B cell (primary cell): ENCODE results near the gene LALBA. TPM values are rescaled to one million over a fixed set of nuclear protein-coding genes. Genes with fewer than 3 reads are reported as not detected.

Source experiments
- ATAC-seq: fragments of 200-7000 bp; cut with Tn5 transposase; one replicate; pipeline ENCODE4 v1.10.0; 2021; ENCODE audit warnings: low read depth, mild to moderate bottlenecking, moderate number of reproducible peaks, moderate library complexity
- CTCF ChIA-PET: fragments of 350-600 bp; sonication (Branson Sonifier 250); formaldehyde crosslinking; loops from one replicate; lab custom pipeline; 2021; ENCODE audit warnings: antibody characterized with exemption, inconsistent platforms; lab: Charles Lee
- POLR2A ChIA-PET: fragments of 350-600 bp; sonication (Branson Sonifier 250); formaldehyde crosslinking; loops from one replicate; lab custom pipeline; 2021; ENCODE audit warnings: antibody characterized with exemption; lab: Charles Lee
- DNase-seq: peaks from one replicate; pipeline ENCODE4 v3.0.0; 2013
- H2AFZ ChIP-seq: 2 replicates; pipeline ENCODE4 v1.6.1; 2012; ENCODE audit warnings: mild to moderate bottlenecking, low read depth, low read length; ENCODE audit not compliant: insufficient read depth, poor library complexity, severe bottlenecking
- H3K27ac ChIP-seq, 2 donors: 1 replicate in 1 of 2; 2 replicates in 1 of 2; pipeline ENCODE4 v1.5.1; 2012 to 2013; ENCODE audit warnings: low read length in 2 of 2, mild to moderate bottlenecking in 2 of 2, moderate library complexity in 1 of 2
- H3K27me3 ChIP-seq, 4 experiments: fragments of 200-600 bp in 1 of 4; sonication (generic) in 1 of 4; replicated peaks in 1 of 4; 1 replicate in 2 of 4; 2 replicates in 2 of 4; pipeline versions ENCODE4 v1.6.1 to v1.7.0; 2013 to 2016; ENCODE audit warnings: low read length in 3 of 4, mild to moderate bottlenecking in 2 of 4, mixed read lengths in 1 of 4, moderate library complexity in 1 of 4; ENCODE audit not compliant: insufficient read depth in 4 of 4, control insufficient read depth in 3 of 4; ENCODE audit errors: control extremely low read depth in 1 of 4
- H3K36me3 ChIP-seq, 2 experiments: replicated peaks in 1 of 2; 1 replicate in 1 of 2; 2 replicates in 1 of 2; pipeline versions ENCODE4 v1.6.1 to v1.7.1; 2013; ENCODE audit warnings: low read length in 1 of 2; ENCODE audit not compliant: insufficient read depth in 2 of 2, control insufficient read depth in 1 of 2; ENCODE audit errors: control extremely low read depth in 1 of 2, extremely low read depth in 1 of 2
- H3K4me1 ChIP-seq, 2 donors: fragments of 200-600 bp in 1 of 2; sonication (generic) in 1 of 2; 1 replicate in 1 of 2; 2 replicates in 1 of 2; pipeline versions ENCODE4 v1.5.1 to v1.6.1; 2013 to 2017; ENCODE audit warnings: low read length in 2 of 2; ENCODE audit not compliant: control insufficient read depth in 2 of 2, insufficient read depth in 2 of 2
- H3K4me2 ChIP-seq: replicated peaks from 2 replicates; pipeline ENCODE3; 2012; ENCODE audit warnings: mild to moderate bottlenecking, low read depth, low read length; ENCODE audit not compliant: poor library complexity, severe bottlenecking
- H3K4me3 ChIP-seq, 5 experiments: fragments of 200-600 bp in 1 of 5; sonication (generic) in 1 of 5; 1 replicate in 3 of 5; 2 replicates in 2 of 5; pipeline versions ENCODE4 v1.5.1 to v1.7.0; 2011 to 2016; ENCODE audit warnings: low read length in 4 of 5, mild to moderate bottlenecking in 4 of 5, low read depth in 2 of 5, control low read depth in 1 of 5, moderate library complexity in 1 of 5; ENCODE audit not compliant: insufficient read depth in 1 of 5; ENCODE audit errors: control extremely low read depth in 1 of 5, extremely low read depth in 1 of 5
- H3K79me2 ChIP-seq: fragments of 200-600 bp; sonication (generic); one replicate; pipeline ENCODE4 v1.6.0; 2016; ENCODE audit warnings: low read length; ENCODE audit not compliant: control insufficient read depth, insufficient read depth
- H3K9ac ChIP-seq: fragments of 200-600 bp; sonication (generic); 2 replicates; pipeline ENCODE4 v1.6.1; 2017; ENCODE audit warnings: mild to moderate bottlenecking, low read length, moderate library complexity
- H3K9me3 ChIP-seq, 3 donors: one replicate each; pipeline versions ENCODE4 v1.6.1 to v1.7.1; 2013; ENCODE audit warnings: low read length in 2 of 3; ENCODE audit not compliant: control insufficient read depth in 2 of 3, insufficient read depth in 1 of 3; ENCODE audit errors: control extremely low read depth in 1 of 3
- H4K20me1 ChIP-seq: 2 replicates; pipeline ENCODE4 v1.6.0; 2012; ENCODE audit warnings: mild to moderate bottlenecking, low read length; ENCODE audit not compliant: insufficient read depth, control insufficient read depth, poor library complexity, severe bottlenecking
- H3K27ac Mint-ChIP-seq: one replicate; pipeline ENCODE4 v1.8.0; 2021; ENCODE audit warnings: mixed read lengths
- H3K27me3 Mint-ChIP-seq: one replicate; pipeline ENCODE4 v1.8.0; 2021; ENCODE audit warnings: mixed read lengths
- H3K4me1 Mint-ChIP-seq: one replicate; pipeline ENCODE4 v1.8.0; 2021; ENCODE audit warnings: mixed read lengths
- H3K4me3 Mint-ChIP-seq: one replicate; pipeline ENCODE4 v1.8.0; 2021; ENCODE audit warnings: mixed read lengths
- H3K9me3 Mint-ChIP-seq: one replicate; pipeline ENCODE4 v1.8.0; 2022; ENCODE audit warnings: mixed read lengths; ENCODE audit not compliant: insufficient read depth
- EZH2 ChIP-seq: IDR thresholded peaks from 2 replicates; pipeline ENCODE4 v1.6.1; 2012; ENCODE audit warnings: borderline replicate concordance, low read depth, mild to moderate bottlenecking, moderate library complexity, low read length; ENCODE audit not compliant: insufficient read depth, poor library complexity, severe bottlenecking
- WGBS: methylation state at CpG from one replicate; pipeline ENCODE4 v1.1.5; 2013; ENCODE audit warnings: missing lambda C conversion rate; ENCODE audit not compliant: insufficient coverage; 5-methylcytosine and 5-hydroxymethylcytosine counted together
- intact Hi-C: fragments of 100-400 bp; cut with micrococcal nuclease; formaldehyde crosslinking; loops from one replicate; pipeline ENCODE4 v1.10.0; 2022
- polyA plus RNA-seq: library from polyadenylated mRNA; depleted of rRNA; stranded (reverse); fragments of >200 nt; gene quantifications from 2 replicates; pipeline ENCODE4 v1.2.3, GENCODE V29; 2012
- total RNA-seq, 2 donors: library from RNA; stranded (reverse); fragments of 120-200 nt in 1 of 2; gene quantifications; 1 replicate in 1 of 2; 2 replicates in 1 of 2; pipeline versions ENCODE4 v1.2.3 to v1.2.4, GENCODE V29; 2013 to 2022
- TF ChIP-seq, protein P1 (sequence below): fragments of 200-600 bp; IDR thresholded peaks from one replicate; pipeline ENCODE4 v1.8.0; 2022; ENCODE audit warnings: antibody characterized with exemption, mild to moderate bottlenecking

Gene LALBA
- total and polyA plus RNA-seq, 2 donors (not counting 1 experiment from before 2014, with no cell fraction given), result not detected

DNA sequence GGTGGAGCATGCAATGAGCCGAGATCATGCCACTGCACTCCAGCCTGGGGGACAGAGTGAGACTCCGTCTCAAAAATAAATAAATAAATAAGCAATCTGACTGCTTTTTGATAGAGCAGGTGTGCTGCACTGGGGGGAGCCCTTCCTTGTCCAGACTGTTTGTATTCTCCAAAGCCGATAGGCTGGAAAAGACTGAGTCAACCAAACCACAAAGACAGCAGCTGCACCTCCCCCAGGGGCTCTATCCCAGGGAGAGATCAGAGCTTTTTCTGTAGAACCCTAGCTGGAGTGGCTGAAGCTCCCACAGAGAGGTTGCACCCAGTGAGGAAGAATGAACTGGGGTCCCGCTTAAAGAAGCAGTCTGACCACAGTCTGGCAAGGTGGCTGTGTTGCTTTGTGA, 45.8 kb upstream of the LALBA start:
- H3K27ac Mint-ChIP-seq, result no peak overlapping the region
- H3K27me3 ChIP-seq, result peaks cover 0 to 11% (median 5%) of the 10 kb centered on the region in 4 experiments
- H3K9ac ChIP-seq, result no peak overlapping the region
- TF ChIP-seq, protein P1, sequence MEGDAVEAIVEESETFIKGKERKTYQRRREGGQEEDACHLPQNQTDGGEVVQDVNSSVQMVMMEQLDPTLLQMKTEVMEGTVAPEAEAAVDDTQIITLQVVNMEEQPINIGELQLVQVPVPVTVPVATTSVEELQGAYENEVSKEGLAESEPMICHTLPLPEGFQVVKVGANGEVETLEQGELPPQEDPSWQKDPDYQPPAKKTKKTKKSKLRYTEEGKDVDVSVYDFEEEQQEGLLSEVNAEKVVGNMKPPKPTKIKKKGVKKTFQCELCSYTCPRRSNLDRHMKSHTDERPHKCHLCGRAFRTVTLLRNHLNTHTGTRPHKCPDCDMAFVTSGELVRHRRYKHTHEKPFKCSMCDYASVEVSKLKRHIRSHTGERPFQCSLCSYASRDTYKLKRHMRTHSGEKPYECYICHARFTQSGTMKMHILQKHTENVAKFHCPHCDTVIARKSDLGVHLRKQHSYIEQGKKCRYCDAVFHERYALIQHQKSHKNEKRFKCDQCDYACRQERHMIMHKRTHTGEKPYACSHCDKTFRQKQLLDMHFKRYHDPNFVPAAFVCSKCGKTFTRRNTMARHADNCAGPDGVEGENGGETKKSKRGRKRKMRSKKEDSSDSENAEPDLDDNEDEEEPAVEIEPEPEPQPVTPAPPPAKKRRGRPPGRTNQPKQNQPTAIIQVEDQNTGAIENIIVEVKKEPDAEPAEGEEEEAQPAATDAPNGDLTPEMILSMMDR, result no peak
- TF ChIP-seq EZH2, result no peak
- peaks cover 0 to 18% (median 12%) of the 10 kb centered on the region in 3 donors for H3K9me3 ChIP-seq
- no peaks in the 10 kb centered on the region for H3K4me1 ChIP-seq
- H3K27ac ChIP-seq, result no peak overlapping the region
- H3K27me3 Mint-ChIP-seq, result peaks cover 43% of the 10 kb centered on the region
- H3K4me2 ChIP-seq, result no peak overlapping the region
- no peaks in the 10 kb centered on the region for H3K36me3 ChIP-seq
- intact Hi-C loops, result no loop called here
- no peaks in the 10 kb centered on the region for H3K79me2 ChIP-seq
- 100% methylated on average over 1 of the region's 4 CpGs for WGBS
- DNase-seq (no peak), ATAC-seq (no peak)
- no peak overlapping the region for H2AFZ ChIP-seq
- H3K9me3 Mint-ChIP-seq, result peaks cover 9% of the 10 kb centered on the region
- no peaks in the 10 kb centered on the region for H3K4me1 Mint-ChIP-seq
- ChIA-PET POLR2A (no interaction called here), CTCF (no interaction called here)
- no peak overlapping the region for H3K4me3 ChIP-seq
- H3K4me3 Mint-ChIP-seq, result no peak overlapping the region
- H4K20me1 ChIP-seq, result no peaks in the 10 kb centered on the region

DNA sequence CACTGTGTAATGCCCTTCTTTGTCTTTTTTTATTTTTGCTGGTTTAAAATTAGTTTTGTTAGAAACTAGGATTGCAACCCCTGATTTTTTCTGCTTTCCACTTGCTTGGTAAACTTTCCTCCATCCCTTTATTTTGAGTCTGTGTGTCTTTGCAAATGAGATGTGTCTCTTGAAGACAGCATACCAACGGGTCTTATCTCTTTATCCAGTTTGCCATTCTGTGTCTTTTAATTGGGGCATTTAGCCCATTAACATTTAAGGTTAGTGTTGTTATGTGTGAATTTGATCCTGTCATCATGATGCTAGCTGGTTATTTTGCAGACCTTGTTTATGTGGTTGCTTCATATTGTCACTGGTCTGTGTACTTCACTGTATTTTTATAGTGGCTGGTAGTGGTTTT, 43.5 kb upstream of the LALBA start:
- peaks cover 0 to 22% (median 12%) of the 10 kb centered on the region in 3 donors for H3K9me3 ChIP-seq
- Mint-ChIP-seq H3K27ac (no peak overlapping the region), H3K4me3 (no peak overlapping the region), H3K4me1 (no peaks in the 10 kb centered on the region), H3K27me3 (peaks cover 31% of the 10 kb centered on the region), H3K9me3 (peaks cover 12% of the 10 kb centered on the region)
- CTCF ChIA-PET, result no interaction called here
- H3K4me3 ChIP-seq, result no peak overlapping the region
- H2AFZ ChIP-seq, result no peak overlapping the region
- no peaks in the 10 kb centered on the region for H3K4me1 ChIP-seq
- POLR2A ChIA-PET, result no interaction called here
- no CpG with 5 or more reads among the region's 1 CpG for WGBS
- no peak overlapping the region for H3K4me2 ChIP-seq
- no peaks in the 10 kb centered on the region for H4K20me1 ChIP-seq
- no peak overlapping the region for H3K9ac ChIP-seq
- peaks cover 0 to 11% (median 5%) of the 10 kb centered on the region in 4 experiments for H3K27me3 ChIP-seq
- TF ChIP-seq EZH2, result no peak
- TF ChIP-seq, protein P1, result no peak
- H3K27ac ChIP-seq, result no peak overlapping the region
- no peaks in the 10 kb centered on the region for H3K36me3 ChIP-seq
- intact Hi-C loops, result no loop called here
- DNase-seq (no peak), ATAC-seq (no peak)
- no peaks in the 10 kb centered on the region for H3K79me2 ChIP-seq
